ENCODE results near the gene OTOP3. TPM values are rescaled to one million over a fixed set of nuclear protein-coding genes. Genes with fewer than 3 reads are reported as not detected.

OTOP3 gene
- total and polyA plus RNA-seq, 2 of the 4 experiments (the other 2 are of a cell fraction), result not detected

- BruUV-seq (replicated peaks), result no TSS peak
- no peaks in the 10 kb centered on the region for H3K79me1 ChIP-seq (ENCODE audit: low read depth in 1 of 2, low read length in 2 of 2)
- in situ Hi-C loops (cut with MboI; ENCODE audit: low sequenced_read_pairs), result no loop called here
- no peaks in the 10 kb centered on the region for H3K4me1 ChIP-seq (ENCODE audit: control insufficient read depth, insufficient read depth, low read length)
- H3K9ac ChIP-seq (ENCODE audit: low read depth, low read length), result no peak overlapping the region
- H3K9me3 ChIP-seq (ENCODE audit: control insufficient read depth, insufficient read depth, low read length), result no peaks in the 10 kb centered on the region
- H3K4me3 ChIP-seq (ENCODE audit: insufficient read depth, low read depth, low read length), result no peak overlapping the region
- H4K5ac ChIP-seq (ENCODE audit: low read depth, low read length), result no peak overlapping the region
- H2BK20ac ChIP-seq (ENCODE audit: low read depth, low read length), result no peak overlapping the region
- no peak for DNase-seq
- H3K56ac ChIP-seq (ENCODE audit: extremely low read depth, insufficient read depth, low read length), result no peak overlapping the region
- peaks cover 74% of the 10 kb centered on the region for H3K27me3 ChIP-seq (ENCODE audit: control insufficient read depth, insufficient read depth, low read length)
- peak; percentile 37; the same call in 1 of the 2 replicates for ATAC-seq (ENCODE audit: low read depth)
- H3K4me2 ChIP-seq (ENCODE audit: low read depth, low read length), result no peak overlapping the region
- H2AK5ac ChIP-seq (ENCODE audit: low read depth, low read length), result no peak overlapping the region
- no peak overlapping the region for H3K18ac ChIP-seq (ENCODE audit: low read depth, low read length)
- intact Hi-C loops (cut with micrococcal nuclease), result no loop called here
- no peak overlapping the region for H2BK120ac ChIP-seq (ENCODE audit: low read depth, low read length)
- ChIA-PET CTCF (interaction anchor here (1.5 kb wide), 1 partner anchor 22 kb away, joined by 3 read pairs; no protein-coding TSS in a partner anchor), POLR2A (ENCODE audit: unreplicated experiment) (no interaction called here)
- H4K20me1 ChIP-seq (ENCODE audit: insufficient read depth, low read length), result no peaks in the 10 kb centered on the region
- H3K36me3 ChIP-seq (ENCODE audit: control insufficient read depth, insufficient read depth, low read length), result no peaks in the 10 kb centered on the region
- H2BK15ac ChIP-seq (ENCODE audit: low read depth, low read length), result no peak overlapping the region
- H2BK5ac ChIP-seq (ENCODE audit: low read depth, low read length, poor library complexity, severe bottlenecking), result no peak overlapping the region
- H2AFZ ChIP-seq (replicated peaks; ENCODE audit: low read length, poor library complexity), result no peak overlapping the region
- H3K23ac ChIP-seq (ENCODE audit: low read depth, low read length), result no peak overlapping the region
- no peak overlapping the region for H4K91ac ChIP-seq (ENCODE audit: insufficient read depth, low read depth, low read length)
- dilution Hi-C loops (cut with HindIII; ENCODE audit: low sequenced_read_pairs, unreplicated experiment), result no loop called here
- H3K14ac ChIP-seq (replicated peaks; ENCODE audit: low read depth, low read length), result no peak overlapping the region
- no peak overlapping the region for H2AK9ac ChIP-seq (replicated peaks; ENCODE audit: low read depth, low read length, poor library complexity)
- WGBS, 2 experiments (ENCODE audit: extremely low coverage in 2 of 2, insufficient read length in 1 of 2), result 0% methylated on average over 1 of the region's 11 CpGs; no CpG with 5 or more reads in 1 of the 2 experiments
- TF ChIP-seq POLR2A (IDR thresholded peaks at IDR 0.05; ENCODE audit: low read depth, low read length) (no peak), USF2 (IDR thresholded peaks at IDR 0.05; ENCODE audit: low read depth, low read length) (no peak), SMC3 (IDR thresholded peaks at IDR 0.05; ENCODE audit: low read depth, low read length) (no peak), CTCF (conservative IDR thresholded peaks at IDR 0.05; ENCODE audit: low read depth, low read length) (no peak), BHLHE40 (IDR thresholded peaks at IDR 0.05; ENCODE audit: low read depth, low read length) (no peak), ELK1 (IDR thresholded peaks at IDR 0.05; ENCODE audit: borderline replicate concordance, low read depth, low read length) (no peak), MAFK (IDR thresholded peaks at IDR 0.05; ENCODE audit: low read depth, low read length) (no peak), RCOR1 (IDR thresholded peaks at IDR 0.05; ENCODE audit: insufficient replicate concordance, low read length) (no peak), MXI1 (IDR thresholded peaks at IDR 0.05; ENCODE audit: borderline replicate concordance, low read depth, low read length) (no peak), FOS (IDR thresholded peaks at IDR 0.05; ENCODE audit: low read depth, low read length) (no peak), RAD21 (IDR thresholded peaks at IDR 0.05; ENCODE audit: low read length) (no peak)
- no peak overlapping the region for H3K4ac ChIP-seq (ENCODE audit: low read depth, low read length)
- H3K9me1 ChIP-seq (ENCODE audit: insufficient read depth, low read length), result no peaks in the 10 kb centered on the region
- H4K8ac ChIP-seq (ENCODE audit: low read depth in 2 of 2, low read length in 2 of 2), result no peak overlapping the region
- H3K27ac ChIP-seq (ENCODE audit: insufficient read depth, low read length), result no peak overlapping the region
These were observed 1.7 kb downstream of the OTOP3 start for GRCh38 chr17:74937064-74938051.
